ENCODE measurements around the gene ENDOG.
"Not testable (repeated sequence)": the region's sequence is repeated elsewhere in the genome, so short reads cannot be mapped to it uniquely, and the experiment has no call there.

ENDOG gene

GRCh38 chr9:128860937-128861336 lies 42.6 kb downstream of the ENDOG start:
- Histone ChIP-seq H3K4me3 (ENCODE audit: insufficient read length, low read depth) (no peak overlapping the region), H3K9me3 (ENCODE audit: insufficient read depth, low read length) (no peaks in the 10 kb centered on the region), H3K27me3 (ENCODE audit: insufficient read depth, insufficient read length) (no peaks in the 10 kb centered on the region), H3K4me1 (ENCODE audit: insufficient read depth, insufficient read length) (peaks cover 5% of the 10 kb centered on the region), H3K36me3 (ENCODE audit: insufficient read depth, insufficient read length, low read length) (peaks cover 8% of the 10 kb centered on the region), H3K9ac (ENCODE audit: insufficient read length, low read depth) (no peak overlapping the region)
- DNase-seq (ENCODE audit: low read depth, low spot score), result no peak
- TF ChIP-seq ZNF274 (IDR thresholded peaks at IDR 0.05; ENCODE audit: low read depth, low read length) (no peak), YY1 (IDR thresholded peaks at IDR 0.05; ENCODE audit: insufficient read depth, insufficient read length) (no peak), SUZ12 (IDR thresholded peaks at IDR 0.05; ENCODE audit: extremely low read depth, insufficient read depth, insufficient read length) (no peak)

GRCh38 chr9:128861501-128861900 lies 43.2 kb downstream of the ENDOG start:
- Histone ChIP-seq H3K27me3 (ENCODE audit: insufficient read depth, insufficient read length) (no peaks in the 10 kb centered on the region), H3K9me3 (ENCODE audit: insufficient read depth, low read length) (no peaks in the 10 kb centered on the region), H3K4me1 (ENCODE audit: insufficient read depth, insufficient read length) (peaks cover 5% of the 10 kb centered on the region), H3K36me3 (ENCODE audit: insufficient read depth, insufficient read length, low read length) (peaks cover 8% of the 10 kb centered on the region), H3K4me3 (ENCODE audit: insufficient read length, low read depth) (no peak overlapping the region), H3K9ac (ENCODE audit: insufficient read length, low read depth) (no peak overlapping the region)
- TF ChIP-seq ZNF274 (IDR thresholded peaks at IDR 0.05; ENCODE audit: low read depth, low read length), result no peak
- no peak for TF ChIP-seq YY1 (IDR thresholded peaks at IDR 0.05; ENCODE audit: insufficient read depth, insufficient read length)
- TF ChIP-seq SUZ12 (IDR thresholded peaks at IDR 0.05; ENCODE audit: extremely low read depth, insufficient read depth, insufficient read length), result no peak
- DNase-seq (ENCODE audit: low read depth, low spot score), result no peak

GRCh38 chr9:128862401-128862851 lies 44.1 kb downstream of the ENDOG start:
- DNase-seq (ENCODE audit: low read depth, low spot score), result no peak
- TF ChIP-seq YY1 (IDR thresholded peaks at IDR 0.05; ENCODE audit: insufficient read depth, insufficient read length) (no peak), ZNF274 (IDR thresholded peaks at IDR 0.05; ENCODE audit: low read depth, low read length) (no peak), SUZ12 (IDR thresholded peaks at IDR 0.05; ENCODE audit: extremely low read depth, insufficient read depth, insufficient read length) (no peak)
- H3K4me1 ChIP-seq (ENCODE audit: insufficient read depth, insufficient read length), result peaks cover 5% of the 10 kb centered on the region
- H3K4me3 ChIP-seq (ENCODE audit: insufficient read length, low read depth), result no peak overlapping the region
- H3K27me3 ChIP-seq (ENCODE audit: insufficient read depth, insufficient read length), result no peaks in the 10 kb centered on the region
- H3K9ac ChIP-seq (ENCODE audit: insufficient read length, low read depth), result no peak overlapping the region
- peaks cover 12% of the 10 kb centered on the region for H3K36me3 ChIP-seq (ENCODE audit: insufficient read depth, insufficient read length, low read length)
- H3K9me3 ChIP-seq (ENCODE audit: insufficient read depth, low read length), result no peaks in the 10 kb centered on the region

DNA sequence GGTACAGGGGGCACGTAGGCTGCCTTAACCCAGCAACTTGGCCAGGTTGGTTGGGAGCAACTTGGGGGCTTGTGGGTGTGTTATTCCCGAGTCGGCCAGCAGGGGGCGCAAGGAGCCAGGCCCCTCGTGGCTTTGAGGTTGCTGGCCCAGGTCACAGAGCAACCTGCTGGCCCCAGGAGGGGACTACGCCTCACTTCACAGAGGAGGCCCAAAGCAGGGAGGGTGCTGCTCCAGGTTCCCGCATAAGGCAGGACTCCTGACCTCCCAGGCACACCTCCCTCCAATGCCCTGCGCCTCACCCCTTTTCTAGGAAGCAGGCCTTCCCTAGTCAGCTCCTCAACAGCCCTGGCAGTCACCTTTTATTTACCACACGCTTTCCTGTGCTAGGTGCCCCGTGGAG lies 45.3 kb downstream of the ENDOG start:
- Histone ChIP-seq H3K4me3 (ENCODE audit: insufficient read length, low read depth) (no peak overlapping the region), H3K4me1 (ENCODE audit: insufficient read depth, insufficient read length) (peaks cover 5% of the 10 kb centered on the region), H3K9ac (ENCODE audit: insufficient read length, low read depth) (no peak overlapping the region), H3K27me3 (ENCODE audit: insufficient read depth, insufficient read length) (no peaks in the 10 kb centered on the region), H3K36me3 (ENCODE audit: insufficient read depth, insufficient read length, low read length) (peaks cover 16% of the 10 kb centered on the region), H3K9me3 (ENCODE audit: insufficient read depth, low read length) (no peaks in the 10 kb centered on the region)
- DNase-seq (ENCODE audit: low read depth, low spot score), result peak; percentile 86
- TF ChIP-seq YY1 (IDR thresholded peaks at IDR 0.05; ENCODE audit: insufficient read depth, insufficient read length), result no peak
- no peak for TF ChIP-seq SUZ12 (IDR thresholded peaks at IDR 0.05; ENCODE audit: extremely low read depth, insufficient read depth, insufficient read length)
- TF ChIP-seq ZNF274 (IDR thresholded peaks at IDR 0.05; ENCODE audit: low read depth, low read length), result no peak

DNA sequence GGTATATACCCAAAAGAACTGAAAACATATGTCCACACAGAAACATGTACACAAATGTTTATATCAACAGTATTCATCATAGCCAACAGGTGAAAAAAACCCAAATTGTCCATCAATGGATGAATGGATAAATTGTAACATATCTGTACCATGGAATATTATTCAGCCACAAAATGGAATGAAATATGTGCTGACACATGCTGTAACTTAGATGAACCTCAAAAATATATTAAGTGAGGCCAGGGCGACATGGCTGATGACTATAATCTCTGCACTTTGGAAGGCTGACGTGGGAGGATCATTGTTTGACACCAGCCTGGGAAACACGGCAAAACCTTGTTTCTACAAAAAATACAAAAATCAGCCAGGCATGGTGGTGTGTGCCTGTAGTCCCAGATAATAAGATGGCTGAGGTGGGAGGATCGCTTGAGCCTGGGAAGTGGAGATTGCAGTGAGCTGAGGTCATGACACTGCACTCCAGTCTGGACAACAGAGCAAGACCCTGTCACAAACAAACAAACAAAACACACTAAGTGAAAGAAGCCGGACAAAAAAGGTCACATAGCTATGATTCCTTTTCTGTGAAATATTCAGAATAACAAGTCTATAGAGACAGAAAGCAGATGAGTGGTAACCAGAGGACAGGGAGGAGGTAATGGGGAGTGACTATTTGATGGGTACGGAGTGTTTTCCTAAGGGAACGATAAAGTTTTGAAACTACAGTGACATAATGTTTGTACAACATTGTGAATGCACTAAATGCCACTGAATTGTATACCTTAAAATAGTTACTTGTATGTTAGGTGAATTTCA lies 52.0 kb downstream of the ENDOG start:
- no peak overlapping the region for H3K9ac ChIP-seq (ENCODE audit: insufficient read length, low read depth)
- no peak for TF ChIP-seq YY1 (IDR thresholded peaks at IDR 0.05; ENCODE audit: insufficient read depth, insufficient read length)
- no peak for TF ChIP-seq ZNF274 (IDR thresholded peaks at IDR 0.05; ENCODE audit: low read depth, low read length)
- TF ChIP-seq SUZ12 (IDR thresholded peaks at IDR 0.05; ENCODE audit: extremely low read depth, insufficient read depth, insufficient read length), result no peak
- no peak overlapping the region for H3K4me3 ChIP-seq (ENCODE audit: insufficient read length, low read depth)
- no peaks in the 10 kb centered on the region for H3K4me1 ChIP-seq (ENCODE audit: insufficient read depth, insufficient read length)
- H3K9me3 ChIP-seq (ENCODE audit: insufficient read depth, low read length), result no peaks in the 10 kb centered on the region
- no peak for DNase-seq (ENCODE audit: low read depth, low spot score)
- no peaks in the 10 kb centered on the region for H3K27me3 ChIP-seq (ENCODE audit: insufficient read depth, insufficient read length)
- H3K36me3 ChIP-seq (ENCODE audit: insufficient read depth, insufficient read length, low read length), result peaks cover 27% of the 10 kb centered on the region

DNA sequence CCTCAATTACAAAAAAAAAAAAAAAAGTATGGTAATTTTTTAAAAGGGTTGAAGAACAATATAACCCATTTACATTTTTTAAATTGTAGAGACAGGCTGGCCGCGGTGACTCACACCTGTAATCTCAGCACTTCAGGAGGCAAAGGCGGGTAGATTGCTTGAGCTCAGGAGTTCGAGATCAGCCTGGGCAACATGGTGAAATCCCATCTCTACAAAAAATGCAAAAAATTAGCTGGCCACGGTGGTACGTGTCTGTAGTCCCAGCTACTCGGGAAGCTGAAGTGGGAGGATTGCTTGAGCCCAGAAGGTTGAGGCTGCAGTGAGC lies 52.6 kb downstream of the ENDOG start:
- H3K27me3 ChIP-seq (ENCODE audit: insufficient read depth, insufficient read length); H3K4me1 ChIP-seq (ENCODE audit: insufficient read depth, insufficient read length); H3K9ac ChIP-seq (ENCODE audit: insufficient read length, low read depth); H3K4me3 ChIP-seq (ENCODE audit: insufficient read length, low read depth); H3K9me3 ChIP-seq (ENCODE audit: insufficient read depth, low read length); DNase-seq (ENCODE audit: low read depth, low spot score): not testable (repeated sequence)
- peaks cover 27% of the 10 kb centered on the region for H3K36me3 ChIP-seq (ENCODE audit: insufficient read depth, insufficient read length, low read length)
